ENCODE data around the gene ZDHHC14. TPM values are rescaled to one million over a fixed set of nuclear protein-coding genes. Genes with fewer than 3 reads are reported as not detected.

The ZDHHC14 gene
- total and polyA plus RNA-seq, 2 of the 8 experiments (the other 6 are each of a cell fraction or from before 2014, with no cell fraction given), result 2.9 to 5.3 TPM

- no peak overlapping the region for H4K91ac ChIP-seq (replicated peaks; ENCODE audit: insufficient read length, low read length)
- no peaks in the 10 kb centered on the region for H3K9me3 ChIP-seq (ENCODE audit: insufficient read depth in 2 of 2, low read depth in 1 of 2, low read length in 1 of 2)
- no peaks in the 10 kb centered on the region for H4K20me1 ChIP-seq (replicated peaks in 1 of 2; ENCODE audit: control insufficient read depth in 1 of 2, insufficient read depth in 2 of 2, low read length in 2 of 2)
- ChIA-PET POLR2A (ENCODE audit: partially characterized antibody) (no interaction called here), CTCF (ENCODE audit: partially characterized antibody) (interaction anchor here (0.6 to 1.9 kb wide), 6 partner anchors 8 to 199 kb away, joined by 3 to 6 read pairs (median 3); no protein-coding TSS in a partner anchor)
- no peaks in the 10 kb centered on the region for H3K79me2 ChIP-seq (ENCODE audit: control insufficient read depth in 1 of 2, insufficient read depth in 2 of 2, low read length in 2 of 2)
- peaks cover 0 to under 1% (median 0%) of the 10 kb centered on the region in 4 experiments; a peak in 1 of 7 replicates for H3K4me1 ChIP-seq (replicated peaks in 1 of 4; ENCODE audit: control insufficient read depth in 3 of 4, insufficient read depth in 4 of 4, low read length in 3 of 4)
- no peak for DNase-seq (ENCODE audit: low read depth in 1 of 2, low spot score in 2 of 2)
- no peak overlapping the region for H3K4ac ChIP-seq (replicated peaks; ENCODE audit: insufficient read length, low read depth, low read length)
- H3K27ac ChIP-seq (ENCODE audit: low read depth, low read length), result no peak overlapping the region
- H3K23me2 ChIP-seq (ENCODE audit: low read depth, low read length), result no peaks in the 10 kb centered on the region; the same call in 1 of the 2 replicates
- FAIRE-seq, result no peak
- H3K79me1 ChIP-seq (ENCODE audit: low read depth, low read length), result no peaks in the 10 kb centered on the region; the same call in 1 of the 2 replicates
- 91% methylated on average over 16 of the region's 24 CpGs; no CpG with 5 or more reads in 1 of the 2 experiments for WGBS, 2 experiments (ENCODE audit: extremely low coverage in 1 of 2, insufficient coverage in 1 of 2, insufficient read length in 1 of 2, insufficient replicate concordance in 2 of 2, low coverage in 1 of 2, low lambda C conversion rate in 2 of 2, missing lambda C conversion rate in 1 of 2)
- no peak overlapping the region for H3K23ac ChIP-seq (ENCODE audit: insufficient read length)
- H4K8ac ChIP-seq (ENCODE audit: extremely low read depth, insufficient read depth, low read length), result no peak overlapping the region
- H2BK120ac ChIP-seq (replicated peaks; ENCODE audit: low read depth, low read length), result no peak overlapping the region
- H3K27me3 ChIP-seq (replicated peaks in 1 of 4; ENCODE audit: control insufficient read depth in 3 of 4, extremely low read depth in 1 of 4, insufficient read depth in 3 of 4, low read length in 3 of 4), result no peaks in the 10 kb centered on the region
- no peak overlapping the region for H3K56ac ChIP-seq (replicated peaks; ENCODE audit: insufficient read length, low read depth, low read length)
- H2BK5ac ChIP-seq (ENCODE audit: low read depth, low read length), result no peak overlapping the region
- H2BK20ac ChIP-seq (ENCODE audit: low read length), result no peak overlapping the region
- H2BK15ac ChIP-seq (ENCODE audit: low read length), result no peak overlapping the region
- no peak overlapping the region for H3K4me2 ChIP-seq (ENCODE audit: insufficient read depth in 1 of 2, low read depth in 2 of 2, low read length in 2 of 2)
- no peak overlapping the region for H3K14ac ChIP-seq (ENCODE audit: insufficient read length)
- H2AFZ ChIP-seq (ENCODE audit: low read length), result no peak overlapping the region
- no peak overlapping the region for H3K18ac ChIP-seq (ENCODE audit: extremely low read depth, low read length)
- H3K9ac ChIP-seq (replicated peaks in 1 of 4; ENCODE audit: extremely low read depth in 1 of 4, low read depth in 3 of 4, low read length in 3 of 4), result no peak overlapping the region
- H4K5ac ChIP-seq (ENCODE audit: insufficient read length, low read depth, low read length), result no peak overlapping the region
- H2AK5ac ChIP-seq (ENCODE audit: low read depth, low read length), result no peak overlapping the region
- no peaks in the 10 kb centered on the region for H3K36me3 ChIP-seq (ENCODE audit: control insufficient read depth in 2 of 4, insufficient read depth in 4 of 4, low read length in 3 of 4)
- no peak overlapping the region for H2BK12ac ChIP-seq (ENCODE audit: low read depth, low read length)
- no peak overlapping the region for H3K4me3 ChIP-seq (ENCODE audit: extremely low read depth in 1 of 4, insufficient read depth in 2 of 4, low read depth in 3 of 4, low read length in 4 of 4)
- TF ChIP-seq RAD21 (IDR thresholded peaks at IDR 0.05 in 1 of 2, conservative IDR thresholded peaks at IDR 0.05 in 1 of 2; ENCODE audit: low read depth in 2 of 2, low read length in 2 of 2) (no peak), ASH2L (IDR thresholded peaks at IDR 0.05; ENCODE audit: low read length) (no peak), ZNF274 (IDR thresholded peaks at IDR 0.05; ENCODE audit: borderline replicate concordance, extremely low read depth, low read length) (no peak), CBX5 (IDR thresholded peaks at IDR 0.05; ENCODE audit: low read depth, low read length) (no peak), POLR2A (IDR thresholded peaks at IDR 0.05; ENCODE audit: control extremely low read depth in 1 of 2, low read depth in 2 of 2, low read length in 2 of 2) (no peak), TAF7 (optimal IDR thresholded peaks at IDR 0.05; ENCODE audit: borderline replicate concordance, low read depth, low read length) (no peak), KDM4A (IDR thresholded peaks at IDR 0.05; ENCODE audit: low read depth, low read length, severe bottlenecking) (no peak), EGR1 (IDR thresholded peaks at IDR 0.05; ENCODE audit: borderline replicate concordance, low read depth, low read length) (no peak), GABPA (IDR thresholded peaks at IDR 0.05; ENCODE audit: borderline replicate concordance, insufficient read depth, low read length) (no peak), JUND (IDR thresholded peaks at IDR 0.05; ENCODE audit: low read length) (no peak), KDM5A (IDR thresholded peaks at IDR 0.05; ENCODE audit: low read length) (no peak), YY1 (IDR thresholded peaks at IDR 0.05; ENCODE audit: low read depth, low read length) (no peak), EP300 (IDR thresholded peaks at IDR 0.05; ENCODE audit: borderline replicate concordance in 1 of 2, low read depth in 2 of 2, low read length in 2 of 2) (no peak)
Observed at GRCh38 chr6:157471077-157471686, 90.2 kb downstream of the ZDHHC14 start.
